Measurements from ENCODE around the gene GNG11. TPM values are rescaled to one million over a fixed set of nuclear protein-coding genes. Genes with fewer than 3 reads are reported as not detected.
"Not testable (repeated sequence)": the region's sequence is repeated elsewhere in the genome, so short reads cannot be mapped to it uniquely, and the experiment has no call there.

Gene GNG11
- total and polyA plus RNA-seq, 2 experiments from 2014 or later, result 25.9 to 87.0 TPM

- Histone ChIP-seq H3K4me2 (ENCODE audit: unreplicated experiment) (no peak within 1 kb of the TSS), H2AFZ (no peak within 1 kb of the TSS), H4K20me1 (ENCODE audit: insufficient read depth) (no peaks in the 10 kb centered on the region), H3K9ac (no peak within 1 kb of the TSS), H3K79me2 (ENCODE audit: insufficient read depth) (no peaks in the 10 kb centered on the region), H3F3A (ENCODE audit: insufficient read depth) (0 out of 2 replicates have a peak, but pooled peaks cover 12% of the 10 kb centered on the region), H3K27me3 (replicated peaks; ENCODE audit: insufficient read depth) (no peaks in the 10 kb centered on the region), H3K4me1 (ENCODE audit: insufficient read depth) (peaks cover 11% of the 10 kb centered on the region; the same call in 1 of the 2 replicates), H3K27ac (no peak within 1 kb of the TSS), H3K4me3 (no peak within 1 kb of the TSS), H3K36me3 (ENCODE audit: low read depth) (no peaks in the 10 kb centered on the region), H3K9me3 (ENCODE audit: low read depth) (no peaks in the 10 kb centered on the region), H3K9me2 (ENCODE audit: insufficient read depth) (no peaks in the 10 kb centered on the region)
- 95 to 97% methylated on average over 3 of the region's 3 CpGs for WGBS, 2 experiments (ENCODE audit: low coverage in 1 of 2, low lambda C conversion rate in 2 of 2, missing lambda C conversion rate in 2 of 2)
- DNase-seq, result no peak
- no peak for TF ChIP-seq EZH2 (IDR thresholded peaks at IDR 0.05; ENCODE audit: insufficient read depth, poor library complexity, severe bottlenecking)
- no peak for TF ChIP-seq EZH2phosphoT487 (IDR thresholded peaks at IDR 0.05; ENCODE audit: insufficient read depth, low read depth)
- in situ Hi-C loops (cut with MboI), result loop anchor here (10.0 kb wide), 2 partner anchors 179 to 369 kb away; no protein-coding TSS in a partner anchor
Measured at GRCh38 chr7:93906267-93906666, 15.3 kb upstream of the GNG11 start, which contains the start of gene GNGT1. Gene GNGT1 (plus strand): TSS chr7:93906567. CDS start chr7:93906747, 180 bp downstream.

DNA sequence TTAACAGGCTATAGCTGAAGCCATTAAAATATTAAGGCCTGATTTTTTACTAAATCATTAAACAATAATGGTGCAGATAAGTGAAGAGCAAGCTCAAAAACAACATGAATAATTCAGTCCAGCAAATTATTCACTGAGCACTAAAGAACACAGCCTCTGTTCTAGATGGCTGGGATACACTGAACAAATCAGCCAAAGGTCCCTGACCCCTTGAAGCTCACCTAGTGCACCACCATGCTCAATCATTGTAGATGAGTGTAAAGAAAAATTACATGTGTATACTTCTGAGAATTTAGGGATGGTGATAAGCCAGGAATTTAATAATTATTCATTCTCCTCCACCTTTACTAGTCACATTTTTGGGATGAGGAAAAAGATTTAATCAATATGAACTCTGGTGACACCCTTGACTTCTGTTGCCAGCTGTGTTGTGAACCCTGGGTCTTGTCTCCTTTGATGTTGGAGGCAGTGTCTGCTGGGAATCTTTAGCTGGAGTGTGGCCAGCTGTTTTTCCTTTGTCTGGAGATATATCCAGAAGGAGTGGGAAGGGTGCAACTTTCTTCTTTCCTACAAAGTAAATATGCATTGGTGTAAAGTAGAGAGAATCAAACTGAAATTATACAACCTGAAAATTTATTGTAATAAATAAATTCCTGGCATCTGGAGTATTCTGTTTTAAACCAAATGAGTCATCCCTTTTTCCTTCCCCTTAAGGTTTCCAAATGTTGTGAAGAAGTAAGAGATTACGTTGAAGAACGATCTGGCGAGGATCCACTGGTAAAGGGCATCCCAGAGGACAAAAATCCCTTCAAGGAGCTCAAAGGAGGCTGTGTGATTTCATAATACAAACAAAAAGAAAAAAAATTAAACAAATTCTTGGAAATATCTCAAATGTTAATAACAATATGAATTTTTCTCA, 11.2 kb upstream of the GNG11 start:
- DNase-seq, result peak; percentile 73
- in situ Hi-C loops (cut with MboI), result no loop called here
- no peaks in the 10 kb centered on the region for H3K9me3 ChIP-seq (ENCODE audit: low read depth)
- H3K4me3 ChIP-seq, result no peak overlapping the region
- no peak overlapping the region for H3K4me2 ChIP-seq (ENCODE audit: unreplicated experiment)
- no peak overlapping the region for H3K27ac ChIP-seq
- H3K4me1 ChIP-seq (ENCODE audit: insufficient read depth), result peaks cover 22% of the 10 kb centered on the region
- no peaks in the 10 kb centered on the region for H3K36me3 ChIP-seq (ENCODE audit: low read depth)
- no peak overlapping the region for H3K9ac ChIP-seq
- 18 to 20% methylated on average over 3 of the region's 3 CpGs for WGBS, 2 experiments (ENCODE audit: low coverage in 1 of 2, low lambda C conversion rate in 2 of 2, missing lambda C conversion rate in 2 of 2)
- no peaks in the 10 kb centered on the region for H3K9me2 ChIP-seq (ENCODE audit: insufficient read depth)
- no peak overlapping the region for H2AFZ ChIP-seq
- no peaks in the 10 kb centered on the region for H4K20me1 ChIP-seq (ENCODE audit: insufficient read depth)
- H3K27me3 ChIP-seq (replicated peaks; ENCODE audit: insufficient read depth), result no peaks in the 10 kb centered on the region
- H3K79me2 ChIP-seq (ENCODE audit: insufficient read depth), result no peaks in the 10 kb centered on the region
- 0 out of 2 replicates have a peak, but pooled peaks cover 12% of the 10 kb centered on the region for H3F3A ChIP-seq (ENCODE audit: insufficient read depth)
- TF ChIP-seq EZH2 (IDR thresholded peaks at IDR 0.05; ENCODE audit: insufficient read depth, poor library complexity, severe bottlenecking) (no peak), EZH2phosphoT487 (IDR thresholded peaks at IDR 0.05; ENCODE audit: insufficient read depth, low read depth) (no peak)

DNA sequence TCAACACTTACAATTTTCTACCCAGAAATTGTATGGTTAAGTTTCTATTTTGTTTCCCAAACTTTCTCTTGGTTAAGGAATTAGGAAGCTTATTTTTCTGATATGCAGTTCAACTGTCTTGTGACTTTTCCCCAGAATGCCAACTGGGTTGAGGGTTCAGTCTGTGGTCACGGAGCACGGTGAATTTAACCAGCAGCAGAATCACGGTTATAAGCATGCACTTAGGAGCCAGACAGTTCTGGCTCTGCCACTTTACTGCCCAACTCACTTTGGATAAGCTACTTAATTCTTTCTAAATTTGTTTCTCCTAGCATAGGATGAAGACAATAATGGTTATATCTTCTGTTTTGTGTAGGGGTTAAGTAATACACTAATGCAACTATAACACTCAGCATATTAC, 10.3 kb upstream of the GNG11 start:
- H3K79me2 ChIP-seq (ENCODE audit: insufficient read depth); H3K4me3 ChIP-seq; H3K9ac ChIP-seq; H3K9me2 ChIP-seq (ENCODE audit: insufficient read depth); H2AFZ ChIP-seq; H3K27me3 ChIP-seq (replicated peaks; ENCODE audit: insufficient read depth); H3K36me3 ChIP-seq (ENCODE audit: low read depth); H3K4me2 ChIP-seq (ENCODE audit: unreplicated experiment); DNase-seq; H3K9me3 ChIP-seq (ENCODE audit: low read depth); H4K20me1 ChIP-seq (ENCODE audit: insufficient read depth); H3K27ac ChIP-seq; in situ Hi-C loops (cut with MboI): not testable (repeated sequence)
- peaks cover 22% of the 10 kb centered on the region for H3K4me1 ChIP-seq (ENCODE audit: insufficient read depth)
- H3F3A ChIP-seq (ENCODE audit: insufficient read depth), result 0 out of 2 replicates have a peak, but pooled peaks cover 12% of the 10 kb centered on the region
- 34 to 35% methylated on average over 3 of the region's 3 CpGs for WGBS, 2 experiments (ENCODE audit: low coverage in 1 of 2, low lambda C conversion rate in 2 of 2, missing lambda C conversion rate in 2 of 2)

DNA sequence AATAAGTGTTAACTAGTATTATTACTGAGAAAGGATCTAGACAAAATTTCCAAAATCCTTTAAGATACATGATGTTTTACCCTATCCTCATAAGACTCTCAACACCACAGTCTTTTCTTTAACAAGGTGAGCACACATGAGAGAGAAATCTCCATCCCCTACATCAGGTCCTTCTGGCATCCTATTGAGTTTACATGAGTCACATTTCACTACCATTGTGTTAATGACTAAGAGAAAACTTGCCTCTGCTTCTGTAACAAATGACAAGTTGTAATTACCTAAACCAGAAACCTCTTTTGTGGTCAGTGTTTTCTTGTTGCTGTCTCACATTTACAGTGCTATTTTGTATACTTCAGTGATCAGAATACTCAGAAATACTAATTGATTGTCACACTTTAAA, 9.9 kb upstream of the GNG11 start:
- H3K27me3 ChIP-seq (replicated peaks; ENCODE audit: insufficient read depth); H3K9ac ChIP-seq; H4K20me1 ChIP-seq (ENCODE audit: insufficient read depth); H3K4me2 ChIP-seq (ENCODE audit: unreplicated experiment); H2AFZ ChIP-seq; in situ Hi-C loops (cut with MboI); H3K79me2 ChIP-seq (ENCODE audit: insufficient read depth); H3K9me2 ChIP-seq (ENCODE audit: insufficient read depth); H3K36me3 ChIP-seq (ENCODE audit: low read depth); H3K4me3 ChIP-seq; H3K27ac ChIP-seq; H3K9me3 ChIP-seq (ENCODE audit: low read depth): not testable (repeated sequence)
- Histone ChIP-seq H3F3A (ENCODE audit: insufficient read depth) (0 out of 2 replicates have a peak, but pooled peaks cover 12% of the 10 kb centered on the region), H3K4me1 (ENCODE audit: insufficient read depth) (peaks cover 22% of the 10 kb centered on the region)
- DNase-seq, result peak; percentile 29
